ENCODE data around the gene KRT7.
A peak's percentile ranks its signal among the peaks of the same experiment; 100 is the strongest.
"Not testable (repeated sequence)": the region's sequence is repeated elsewhere in the genome, so short reads cannot be mapped to it uniquely, and the experiment has no call there.

The KRT7 gene

DNA sequence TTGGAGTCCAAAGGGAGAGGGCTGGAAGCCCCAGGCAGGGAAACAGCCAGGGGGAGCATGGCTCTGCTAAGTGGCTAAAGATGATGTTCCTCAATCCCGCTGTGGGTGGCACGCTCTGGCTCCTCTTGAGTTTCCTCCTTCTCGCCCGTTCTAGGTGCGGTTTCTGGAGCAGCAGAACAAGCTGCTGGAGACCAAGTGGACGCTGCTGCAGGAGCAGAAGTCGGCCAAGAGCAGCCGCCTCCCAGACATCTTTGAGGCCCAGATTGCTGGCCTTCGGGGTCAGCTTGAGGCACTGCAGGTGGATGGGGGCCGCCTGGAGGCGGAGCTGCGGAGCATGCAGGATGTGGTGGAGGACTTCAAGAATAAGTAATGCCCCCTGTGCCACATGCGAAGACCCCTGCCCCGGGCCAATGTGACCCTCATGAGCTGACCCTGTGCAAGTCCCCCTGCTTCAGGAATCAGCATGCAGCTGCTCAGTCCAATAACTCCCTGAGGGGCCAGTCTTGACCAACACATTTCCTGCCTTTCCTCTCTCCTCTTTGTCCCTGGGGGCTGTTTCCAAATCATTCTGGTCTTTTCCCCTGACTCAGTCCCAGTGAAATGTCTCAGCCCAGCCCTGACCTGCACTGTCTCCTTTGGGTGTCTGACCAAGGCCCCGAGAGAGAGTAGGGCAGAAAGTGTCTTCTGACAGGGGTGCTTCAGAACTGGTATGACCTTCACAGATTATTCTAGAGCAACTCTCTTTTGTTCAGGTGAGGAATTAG, 2.1 kb downstream of the KRT7 start:
- H3K27ac Mint-ChIP-seq = peak overlapping the region; percentile 45
- peaks cover 61% of the 10 kb centered on the region for H3K27me3 Mint-ChIP-seq
- H3K36me3 Mint-ChIP-seq (ENCODE audit: low read depth) = no peaks in the 10 kb centered on the region
- H3K4me3 Mint-ChIP-seq = no peak overlapping the region
- intact Hi-C loops (cut with micrococcal nuclease) = no loop called here
- peaks cover 54% of the 10 kb centered on the region for H3K4me1 Mint-ChIP-seq (ENCODE audit: low read depth)
- no peaks in the 10 kb centered on the region for H3K9me3 Mint-ChIP-seq

DNA sequence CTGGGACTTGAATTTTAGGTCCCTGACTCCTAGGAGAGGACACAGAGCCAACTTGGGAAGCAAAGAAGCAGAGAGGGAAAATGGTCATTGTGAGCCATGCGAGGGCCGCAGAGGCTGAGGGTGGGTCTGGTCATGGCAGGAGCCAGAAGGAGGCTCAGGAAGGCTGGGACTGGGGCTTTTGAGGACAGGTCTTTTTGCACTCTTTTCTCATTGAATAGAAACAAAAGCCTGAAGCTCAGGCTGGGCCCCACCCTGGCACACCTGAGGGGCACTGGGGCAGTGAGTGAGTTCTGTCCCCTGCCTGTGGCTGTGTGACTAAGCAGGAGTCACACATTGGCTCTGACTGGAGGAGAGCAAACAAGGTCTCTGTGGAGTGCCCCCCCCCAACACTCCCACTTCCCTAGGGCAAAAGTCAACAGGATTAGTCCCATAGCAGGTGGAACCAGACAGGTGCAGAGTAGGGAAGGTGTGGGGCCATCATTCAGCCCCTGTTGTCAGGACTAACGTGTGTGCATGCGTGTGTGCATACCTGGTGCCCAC, 2.8 kb downstream of the KRT7 start:
- Mint-ChIP-seq H3K36me3 (ENCODE audit: low read depth) (no peaks in the 10 kb centered on the region), H3K27ac (peak overlapping the region; percentile 45), H3K27me3 (peaks cover 55% of the 10 kb centered on the region), H3K4me3 (no peak overlapping the region), H3K4me1 (ENCODE audit: low read depth) (peaks cover 47% of the 10 kb centered on the region), H3K9me3 (no peaks in the 10 kb centered on the region)
- intact Hi-C loops (cut with micrococcal nuclease) = no loop called here

DNA sequence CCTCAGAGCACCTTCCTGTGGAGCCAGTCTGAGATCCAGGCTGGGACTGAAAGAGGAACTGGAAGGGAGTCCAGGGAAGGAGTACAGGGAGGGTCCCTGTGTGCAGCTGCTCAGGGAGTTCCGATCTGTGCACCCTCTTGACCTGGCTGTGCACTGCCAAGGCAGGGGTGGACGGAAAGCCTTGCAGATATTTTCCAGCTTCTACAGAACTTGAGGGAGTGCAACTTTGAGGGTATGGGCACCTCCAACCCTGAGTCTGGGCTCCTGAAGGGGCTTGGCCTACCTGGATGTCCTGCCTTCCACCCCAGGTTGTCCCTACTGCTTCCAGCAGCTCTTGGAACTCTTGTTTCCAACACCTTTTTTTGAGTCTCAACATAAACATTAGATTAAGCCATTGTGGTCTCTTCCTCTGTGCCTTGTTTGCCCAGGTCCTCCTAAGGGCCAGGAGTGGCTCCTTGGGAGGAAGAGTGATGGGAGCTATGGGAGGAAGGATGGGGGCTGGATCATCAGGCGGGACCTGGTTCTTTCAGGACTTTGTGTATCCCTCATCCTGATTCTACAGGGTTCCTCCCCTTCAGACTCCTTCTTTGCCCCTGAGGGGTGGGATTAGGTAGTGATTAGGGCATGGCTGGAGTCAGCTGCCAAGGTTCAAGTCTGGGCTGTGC, 3.5 kb downstream of the KRT7 start:
- Mint-ChIP-seq H3K4me3 (no peak overlapping the region), H3K27me3 (peaks cover 51% of the 10 kb centered on the region), H3K36me3 (ENCODE audit: low read depth) (no peaks in the 10 kb centered on the region), H3K9me3 (no peaks in the 10 kb centered on the region), H3K4me1 (ENCODE audit: low read depth) (peaks cover 47% of the 10 kb centered on the region), H3K27ac (no peak overlapping the region)
- intact Hi-C loops (cut with micrococcal nuclease) = no loop called here

DNA sequence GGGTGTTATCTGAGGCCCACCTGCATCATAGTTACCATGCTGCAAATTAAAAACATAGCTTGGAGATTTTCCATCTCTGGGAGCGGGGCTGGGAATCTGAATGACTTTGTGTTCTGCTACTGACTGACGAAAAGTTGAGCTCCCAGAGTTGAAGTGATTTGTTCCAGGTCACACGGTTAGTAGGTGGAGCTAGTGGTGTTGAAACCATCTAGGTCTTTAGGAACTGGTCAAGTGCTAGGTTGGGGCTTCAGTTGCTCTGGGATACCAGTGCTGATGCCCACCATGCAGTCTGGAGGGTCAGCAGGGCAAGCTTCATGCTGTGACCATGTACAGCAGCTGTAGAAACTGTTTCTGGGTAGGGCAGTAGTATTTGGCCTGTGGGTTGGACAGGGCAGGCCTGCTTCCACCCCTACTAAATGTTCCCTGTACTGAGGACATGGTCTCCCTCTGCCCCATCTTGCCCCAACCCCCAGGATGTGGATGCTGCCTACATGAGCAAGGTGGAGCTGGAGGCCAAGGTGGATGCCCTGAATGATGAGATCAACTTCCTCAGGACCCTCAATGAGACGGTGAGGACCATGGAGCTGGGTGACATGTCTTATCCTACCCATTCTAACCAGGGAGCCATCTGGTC, 5.3 kb downstream of the KRT7 start:
- Mint-ChIP-seq H3K4me3 (no peak overlapping the region), H3K9me3 (no peaks in the 10 kb centered on the region), H3K27me3 (peaks cover 33% of the 10 kb centered on the region), H3K27ac (no peak overlapping the region), H3K4me1 (ENCODE audit: low read depth) (peaks cover 42% of the 10 kb centered on the region), H3K36me3 (ENCODE audit: low read depth) (no peaks in the 10 kb centered on the region)
- intact Hi-C loops (cut with micrococcal nuclease) = no loop called here

DNA sequence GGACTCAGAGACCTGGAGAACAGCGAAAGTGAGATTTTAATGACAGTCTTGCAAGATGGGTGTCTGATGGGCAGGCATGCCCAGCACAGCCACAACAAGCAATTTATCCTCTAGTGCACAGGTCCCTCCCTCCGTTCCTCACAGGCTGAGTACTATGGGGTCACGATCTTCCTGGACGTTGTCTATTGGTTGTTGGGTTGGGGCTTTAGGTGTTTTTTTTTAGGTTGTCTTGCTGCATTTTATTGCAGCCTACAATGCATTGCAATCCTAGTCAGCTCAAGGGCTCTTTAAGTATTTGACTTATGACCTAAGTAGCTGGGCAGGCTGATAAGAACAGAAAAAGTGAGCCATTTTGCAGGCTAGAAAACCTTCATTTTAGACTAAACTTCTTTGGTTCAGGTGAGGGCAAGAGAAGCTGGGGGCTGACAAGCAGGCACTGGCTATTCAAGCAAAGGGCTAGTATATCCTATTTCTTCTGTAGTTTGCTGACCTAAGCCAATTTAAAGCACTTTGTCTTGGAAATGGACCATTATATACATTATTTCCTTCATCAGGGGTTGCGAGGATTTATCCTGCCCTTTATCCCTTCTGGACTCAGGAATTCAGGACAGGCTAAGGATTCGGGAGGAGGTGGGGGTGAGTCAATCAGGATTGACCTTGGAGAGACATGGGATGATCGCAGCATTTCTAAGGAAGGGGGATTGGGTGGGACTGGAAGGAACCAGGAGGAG, 6.0 kb downstream of the KRT7 start:
- H3K36me3 Mint-ChIP-seq (ENCODE audit: low read depth) = no peaks in the 10 kb centered on the region
- no peak overlapping the region for H3K27ac Mint-ChIP-seq
- H3K27me3 Mint-ChIP-seq = peaks cover 28% of the 10 kb centered on the region
- no peak overlapping the region for H3K4me3 Mint-ChIP-seq
- peaks cover 44% of the 10 kb centered on the region for H3K4me1 Mint-ChIP-seq (ENCODE audit: low read depth)
- intact Hi-C loops (cut with micrococcal nuclease) = no loop called here
- H3K9me3 Mint-ChIP-seq = no peaks in the 10 kb centered on the region

DNA sequence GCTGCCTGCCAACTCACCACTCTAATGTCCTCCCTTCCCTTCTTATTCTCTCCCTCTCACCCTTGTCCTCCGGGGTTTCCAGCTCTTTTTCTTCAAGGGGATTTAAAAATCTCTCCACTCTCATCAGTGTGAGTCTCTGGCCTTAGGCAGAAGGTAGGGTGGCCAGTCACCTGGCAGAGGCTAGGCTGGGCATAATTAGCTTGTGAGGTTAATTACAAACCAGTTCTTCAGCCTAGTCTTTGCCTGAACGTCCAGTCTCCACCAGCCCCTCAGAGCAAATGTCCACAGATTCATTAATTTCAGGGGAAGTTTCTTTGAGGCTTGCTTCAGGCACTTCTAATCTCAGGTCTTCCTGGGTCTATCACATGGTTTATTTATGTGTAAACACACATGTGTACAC, 6.7 kb downstream of the KRT7 start:
- peaks cover 21% of the 10 kb centered on the region for H3K27me3 Mint-ChIP-seq
- no peaks in the 10 kb centered on the region for H3K9me3 Mint-ChIP-seq
- intact Hi-C loops (cut with micrococcal nuclease) = no loop called here
- no peak overlapping the region for H3K4me3 Mint-ChIP-seq
- H3K36me3 Mint-ChIP-seq (ENCODE audit: low read depth) = no peaks in the 10 kb centered on the region
- no peak overlapping the region for H3K27ac Mint-ChIP-seq
- peaks cover 44% of the 10 kb centered on the region for H3K4me1 Mint-ChIP-seq (ENCODE audit: low read depth)

DNA sequence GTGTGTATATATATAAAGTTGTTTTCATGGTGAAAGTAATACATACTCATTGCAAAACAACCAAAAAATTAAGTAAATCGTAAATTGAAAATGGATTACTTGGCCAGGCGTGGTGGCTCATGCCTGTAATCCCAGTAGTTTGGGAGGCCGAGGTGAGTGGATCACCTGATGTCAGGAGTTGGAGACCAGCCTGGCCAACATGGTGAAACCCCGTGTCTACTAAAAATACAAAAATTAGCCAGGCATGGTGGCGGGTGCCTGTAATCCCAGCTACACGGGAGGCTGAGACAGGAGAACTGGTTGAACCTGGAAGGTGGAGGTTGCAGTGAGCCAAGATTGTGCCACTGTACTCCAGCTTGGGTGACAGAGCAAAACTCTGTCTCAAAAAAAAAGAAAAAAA, 7.2 kb downstream of the KRT7 start:
- H3K36me3 Mint-ChIP-seq (ENCODE audit: low read depth); H3K9me3 Mint-ChIP-seq; H3K4me3 Mint-ChIP-seq; H3K27ac Mint-ChIP-seq; intact Hi-C loops (cut with micrococcal nuclease): not testable (repeated sequence)
- Mint-ChIP-seq H3K4me1 (ENCODE audit: low read depth) (peaks cover 42% of the 10 kb centered on the region), H3K27me3 (peaks cover 20% of the 10 kb centered on the region)

DNA sequence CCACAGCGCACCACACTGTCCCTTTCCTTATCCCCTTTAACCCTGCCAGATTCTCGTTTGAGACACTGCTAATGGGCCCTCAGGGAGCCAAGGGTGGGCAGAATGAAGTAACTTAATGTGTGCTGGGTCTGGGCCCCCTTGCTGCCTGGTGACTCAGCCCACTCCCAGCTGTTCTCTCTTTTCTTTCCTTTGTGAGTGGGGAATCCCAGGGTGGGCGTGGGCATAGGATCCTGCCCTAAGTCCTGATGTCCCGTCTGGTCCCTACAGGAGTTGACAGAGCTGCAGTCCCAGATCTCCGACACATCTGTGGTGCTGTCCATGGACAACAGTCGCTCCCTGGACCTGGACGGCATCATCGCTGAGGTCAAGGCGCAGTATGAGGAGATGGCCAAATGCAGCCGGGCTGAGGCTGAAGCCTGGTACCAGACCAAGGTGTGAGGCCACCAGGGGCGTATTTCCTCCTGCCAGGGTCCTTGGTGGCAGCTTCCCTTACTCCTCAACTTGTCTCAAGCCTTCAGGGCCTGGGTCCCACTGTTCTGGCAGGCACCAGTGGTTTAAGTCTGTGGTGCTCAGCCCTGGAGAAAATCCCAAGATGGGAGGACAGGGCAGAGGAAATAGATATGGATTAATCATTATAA, 8.3 kb downstream of the KRT7 start:
- H3K4me3 Mint-ChIP-seq = no peak overlapping the region
- H3K36me3 Mint-ChIP-seq (ENCODE audit: low read depth) = no peaks in the 10 kb centered on the region
- intact Hi-C loops (cut with micrococcal nuclease) = no loop called here
- H3K27ac Mint-ChIP-seq = no peak overlapping the region
- H3K4me1 Mint-ChIP-seq (ENCODE audit: low read depth) = peaks cover 38% of the 10 kb centered on the region
- no peaks in the 10 kb centered on the region for H3K9me3 Mint-ChIP-seq
- peaks cover 14% of the 10 kb centered on the region for H3K27me3 Mint-ChIP-seq

DNA sequence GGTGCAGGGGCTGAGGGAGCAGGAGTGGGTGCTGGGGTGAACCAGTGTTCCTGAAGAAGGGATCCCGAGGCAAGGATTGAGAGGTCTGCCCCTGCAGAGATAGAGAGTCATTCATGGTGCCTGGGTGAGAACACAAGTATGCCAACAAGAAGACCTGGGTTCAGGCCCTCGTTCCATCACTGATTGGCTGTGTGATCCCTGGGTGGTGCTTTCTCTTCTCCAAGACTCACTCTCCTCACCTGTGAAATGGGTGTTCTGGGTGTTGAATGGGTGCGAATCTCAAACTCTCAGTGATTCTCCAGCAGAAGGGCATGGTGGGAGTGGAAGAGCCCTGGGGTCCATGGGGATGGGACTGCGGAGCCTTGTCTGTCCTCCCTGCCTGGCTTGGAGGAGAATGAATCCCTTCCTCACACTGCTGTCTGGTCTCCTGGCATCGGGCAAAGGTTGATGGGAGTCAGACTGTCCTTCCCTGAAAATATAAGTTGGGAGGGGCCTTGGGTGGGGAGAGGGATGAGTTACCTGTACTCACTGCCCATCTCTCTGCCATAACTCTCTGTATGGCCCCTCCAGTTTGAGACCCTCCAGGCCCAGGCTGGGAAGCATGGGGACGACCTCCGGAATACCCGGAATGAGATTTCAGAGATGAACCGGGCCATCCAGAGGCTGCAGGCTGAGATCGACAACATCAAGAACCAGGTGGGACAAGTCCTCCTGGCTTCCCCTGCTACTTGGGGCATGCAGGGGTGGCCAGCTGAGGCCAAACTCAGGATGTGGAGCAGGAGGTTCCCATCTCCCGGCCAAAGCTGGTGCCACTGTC, 9.6 kb downstream of the KRT7 start:
- Mint-ChIP-seq H3K9me3 (no peaks in the 10 kb centered on the region), H3K36me3 (ENCODE audit: low read depth) (no peaks in the 10 kb centered on the region), H3K27ac (peak overlapping the region; percentile 44), H3K27me3 (peaks cover 16% of the 10 kb centered on the region), H3K4me1 (ENCODE audit: low read depth) (peaks cover 36% of the 10 kb centered on the region), H3K4me3 (no peak overlapping the region)
- intact Hi-C loops (cut with micrococcal nuclease) = no loop called here

DNA sequence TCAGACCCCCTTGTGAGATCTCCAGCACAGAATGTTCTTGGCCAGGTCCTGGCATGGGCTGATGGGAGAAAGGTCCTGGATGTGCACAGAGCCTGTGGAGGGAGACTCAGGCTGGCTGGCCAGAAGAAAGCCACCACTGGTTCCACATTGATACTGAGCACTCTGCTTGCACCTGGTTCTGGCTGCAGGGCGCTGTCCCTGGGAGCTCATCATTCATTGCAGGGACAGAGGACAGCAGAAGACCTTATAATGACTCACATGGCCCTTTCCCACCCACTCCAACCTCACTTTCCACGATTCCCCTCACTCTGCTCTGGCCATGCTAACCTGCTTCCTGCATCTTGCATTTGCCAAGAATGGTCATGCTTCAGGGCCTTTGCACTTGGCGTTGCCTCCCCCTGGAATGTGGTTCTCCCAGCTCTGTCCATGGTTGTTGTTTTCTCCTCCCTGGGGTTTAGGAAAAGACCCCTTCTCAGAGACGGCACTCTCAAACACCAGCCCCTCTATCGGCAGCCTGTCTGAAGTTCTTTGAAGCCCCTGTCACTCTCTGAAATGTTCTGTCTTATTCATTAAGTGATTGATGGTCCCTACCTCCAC, 10.3 kb downstream of the KRT7 start:
- Mint-ChIP-seq H3K27ac (peak overlapping the region; percentile 85), H3K27me3 (peaks cover 22% of the 10 kb centered on the region), H3K9me3 (no peaks in the 10 kb centered on the region), H3K4me1 (ENCODE audit: low read depth) (peaks cover 36% of the 10 kb centered on the region), H3K4me3 (no peak overlapping the region), H3K36me3 (ENCODE audit: low read depth) (no peaks in the 10 kb centered on the region)
- intact Hi-C loops (cut with micrococcal nuclease) = no loop called here

DNA sequence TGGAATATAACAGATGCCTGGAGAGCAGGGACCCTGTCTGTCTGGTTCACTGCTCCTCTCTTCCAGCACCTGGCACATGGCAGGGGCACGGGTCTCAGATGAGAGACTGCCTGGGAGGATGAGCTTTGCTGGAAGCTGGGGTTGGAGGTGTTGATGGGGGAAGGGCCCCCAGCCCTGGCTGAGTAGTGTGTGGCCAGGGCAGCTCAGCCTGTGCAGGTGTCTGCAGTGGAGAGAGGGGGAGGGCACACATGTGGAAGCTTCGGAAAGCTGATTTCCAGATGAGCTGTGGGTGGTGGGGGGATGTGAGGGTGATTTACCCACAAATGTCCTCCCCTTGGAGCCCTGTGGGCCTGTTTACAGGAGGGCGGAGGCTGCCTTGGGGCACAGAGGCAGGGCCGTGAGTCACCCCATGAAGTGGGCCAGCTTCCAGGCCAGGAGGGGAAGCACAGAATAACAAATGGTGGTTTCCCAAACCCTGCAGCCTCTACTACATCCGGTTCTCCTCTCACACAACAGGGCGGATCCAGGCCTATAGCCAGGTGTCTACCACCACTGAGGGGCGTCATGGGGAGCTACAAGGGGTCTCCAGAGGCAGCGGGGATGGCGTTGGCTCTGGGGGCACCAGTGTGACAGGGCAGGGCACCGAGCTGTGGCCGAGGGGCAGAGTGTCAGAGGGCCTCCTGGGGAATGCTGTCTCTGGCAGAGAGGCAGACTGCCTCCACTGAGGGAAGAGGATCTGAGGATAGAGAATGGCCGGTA, 11.0 kb downstream of the KRT7 start:
- Mint-ChIP-seq H3K27me3 (peaks cover 29% of the 10 kb centered on the region), H3K27ac (peak overlapping the region; percentile 85), H3K36me3 (ENCODE audit: low read depth) (no peaks in the 10 kb centered on the region), H3K9me3 (no peaks in the 10 kb centered on the region), H3K4me1 (ENCODE audit: low read depth) (peaks cover 36% of the 10 kb centered on the region), H3K4me3 (no peak overlapping the region)
- intact Hi-C loops (cut with micrococcal nuclease) = no loop called here

DNA sequence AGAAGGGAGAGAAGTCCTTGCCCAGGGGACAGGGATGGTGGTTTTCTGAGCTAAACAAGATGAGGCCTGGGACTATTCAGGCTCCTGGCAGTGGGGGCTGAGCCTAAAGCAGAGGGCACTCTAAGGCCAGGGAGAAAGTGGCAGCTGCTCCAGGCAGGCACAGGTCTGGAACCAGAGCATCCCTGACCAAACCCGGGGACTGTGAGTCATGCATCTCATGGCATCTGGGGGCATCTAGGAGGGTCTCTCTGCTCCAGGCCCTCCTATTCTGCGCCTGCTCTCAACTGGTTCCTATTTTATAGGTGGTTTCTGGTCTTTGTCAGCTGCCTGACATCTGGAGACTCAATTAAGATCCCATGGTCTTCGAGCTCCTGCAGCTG, 11.6 kb downstream of the KRT7 start:
- intact Hi-C loops (cut with micrococcal nuclease) = no loop called here
- Mint-ChIP-seq H3K27me3 (peaks cover 29% of the 10 kb centered on the region), H3K9me3 (no peaks in the 10 kb centered on the region), H3K36me3 (ENCODE audit: low read depth) (no peaks in the 10 kb centered on the region), H3K27ac (peak overlapping the region; percentile 85), H3K4me1 (ENCODE audit: low read depth) (peaks cover 40% of the 10 kb centered on the region), H3K4me3 (no peak overlapping the region)
